Type B pancreatic cell (in vitro differentiated cells): Measurements from ENCODE around the gene MEGF11. TPM values are rescaled to one million over a fixed set of nuclear protein-coding genes. Genes with fewer than 3 reads are reported as not detected.

ENCODE experiments used
- DNase-seq: peaks from one replicate; pipeline ENCODE4 v3.0.0; 2021; ENCODE audit warnings: mixed read lengths; ENCODE audit not compliant: unreplicated experiment; ENCODE audit errors: extremely low spot score
- H3K27ac Mint-ChIP-seq: 2 replicates; pipeline ENCODE4 v1.8.0; 2021; ENCODE audit warnings: mild to moderate bottlenecking, mixed read lengths
- H3K27me3 Mint-ChIP-seq: 2 replicates; pipeline ENCODE4 v1.8.0; 2021; ENCODE audit warnings: mixed read lengths
- H3K36me3 Mint-ChIP-seq: 2 replicates; pipeline ENCODE4 v1.8.0; 2021; ENCODE audit warnings: mixed read lengths
- H3K4me1 Mint-ChIP-seq: one replicate; pipeline ENCODE4 v1.8.0; 2021; ENCODE audit warnings: mixed read lengths; ENCODE audit not compliant: unreplicated experiment
- H3K4me3 Mint-ChIP-seq: 2 replicates; pipeline ENCODE4 v1.8.0; 2021; ENCODE audit warnings: mild to moderate bottlenecking, mixed read lengths
- H3K9me3 Mint-ChIP-seq: 2 replicates; pipeline ENCODE4 v1.8.0; 2021; ENCODE audit warnings: mixed read lengths
- total RNA-seq: library from RNA; stranded (reverse); gene quantifications from 2 replicates; pipeline ENCODE4 v1.2.1, GENCODE V29; 2021; ENCODE audit warnings: low replicate concordance
- TF ChIP-seq, protein P1 (sequence below): fragments of 200-600 bp; sonication (generic); conservative IDR thresholded peaks from 2 replicates; pipeline ENCODE4 v1.5.0; 2021; ENCODE audit warnings: antibody characterized with exemption, mild to moderate bottlenecking

The MEGF11 gene
- total RNA-seq, 1 donor from 2014 or later = 3.3 TPM

DNA sequence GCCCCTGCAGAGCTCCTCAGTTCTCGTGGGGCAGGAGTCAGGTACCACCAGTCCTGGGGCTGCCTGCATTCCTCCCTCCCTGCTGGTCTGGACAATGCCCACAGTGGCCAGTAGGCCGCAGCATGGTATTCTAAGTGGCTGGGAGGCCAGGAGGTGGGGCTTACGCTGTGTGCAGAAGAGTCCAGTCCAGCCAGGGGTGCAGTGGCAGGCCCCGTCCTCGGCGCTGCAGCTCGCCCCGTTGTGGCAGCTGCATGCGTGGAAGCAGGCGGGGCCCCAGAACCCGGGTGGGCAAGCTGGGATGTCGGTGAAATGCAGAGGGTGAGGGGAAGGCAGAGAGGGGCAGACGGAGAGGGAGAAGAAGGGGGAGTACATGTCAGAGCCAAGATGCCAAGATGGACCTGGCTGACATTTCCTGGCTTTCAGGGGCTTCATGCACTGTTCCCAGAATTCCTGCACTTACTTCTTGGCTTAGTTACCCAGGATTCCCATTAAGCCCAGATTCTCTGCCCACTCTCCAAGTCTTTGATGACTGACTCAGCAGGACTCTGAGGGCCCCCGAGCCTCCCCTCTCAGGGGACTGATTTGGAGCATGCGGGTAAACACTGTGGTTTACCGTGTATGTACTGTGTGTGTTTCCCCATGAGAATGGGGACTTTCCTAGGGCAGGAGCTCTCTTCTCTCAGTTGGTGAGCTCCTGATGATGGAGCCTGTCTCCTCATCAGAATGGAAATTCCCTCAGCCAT is 336.7 kb downstream of the MEGF11 start:
- TF ChIP-seq, protein P1, sequence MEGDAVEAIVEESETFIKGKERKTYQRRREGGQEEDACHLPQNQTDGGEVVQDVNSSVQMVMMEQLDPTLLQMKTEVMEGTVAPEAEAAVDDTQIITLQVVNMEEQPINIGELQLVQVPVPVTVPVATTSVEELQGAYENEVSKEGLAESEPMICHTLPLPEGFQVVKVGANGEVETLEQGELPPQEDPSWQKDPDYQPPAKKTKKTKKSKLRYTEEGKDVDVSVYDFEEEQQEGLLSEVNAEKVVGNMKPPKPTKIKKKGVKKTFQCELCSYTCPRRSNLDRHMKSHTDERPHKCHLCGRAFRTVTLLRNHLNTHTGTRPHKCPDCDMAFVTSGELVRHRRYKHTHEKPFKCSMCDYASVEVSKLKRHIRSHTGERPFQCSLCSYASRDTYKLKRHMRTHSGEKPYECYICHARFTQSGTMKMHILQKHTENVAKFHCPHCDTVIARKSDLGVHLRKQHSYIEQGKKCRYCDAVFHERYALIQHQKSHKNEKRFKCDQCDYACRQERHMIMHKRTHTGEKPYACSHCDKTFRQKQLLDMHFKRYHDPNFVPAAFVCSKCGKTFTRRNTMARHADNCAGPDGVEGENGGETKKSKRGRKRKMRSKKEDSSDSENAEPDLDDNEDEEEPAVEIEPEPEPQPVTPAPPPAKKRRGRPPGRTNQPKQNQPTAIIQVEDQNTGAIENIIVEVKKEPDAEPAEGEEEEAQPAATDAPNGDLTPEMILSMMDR = peak; percentile 77
- Mint-ChIP-seq H3K9me3 (no peaks in the 10 kb centered on the region), H3K4me1 (peaks cover 22% of the 10 kb centered on the region), H3K27me3 (no peaks in the 10 kb centered on the region), H3K4me3 (peak overlapping the region; percentile 44), H3K27ac (no peak overlapping the region), H3K36me3 (peaks cover 10% of the 10 kb centered on the region)
- no peak for DNase-seq

DNA sequence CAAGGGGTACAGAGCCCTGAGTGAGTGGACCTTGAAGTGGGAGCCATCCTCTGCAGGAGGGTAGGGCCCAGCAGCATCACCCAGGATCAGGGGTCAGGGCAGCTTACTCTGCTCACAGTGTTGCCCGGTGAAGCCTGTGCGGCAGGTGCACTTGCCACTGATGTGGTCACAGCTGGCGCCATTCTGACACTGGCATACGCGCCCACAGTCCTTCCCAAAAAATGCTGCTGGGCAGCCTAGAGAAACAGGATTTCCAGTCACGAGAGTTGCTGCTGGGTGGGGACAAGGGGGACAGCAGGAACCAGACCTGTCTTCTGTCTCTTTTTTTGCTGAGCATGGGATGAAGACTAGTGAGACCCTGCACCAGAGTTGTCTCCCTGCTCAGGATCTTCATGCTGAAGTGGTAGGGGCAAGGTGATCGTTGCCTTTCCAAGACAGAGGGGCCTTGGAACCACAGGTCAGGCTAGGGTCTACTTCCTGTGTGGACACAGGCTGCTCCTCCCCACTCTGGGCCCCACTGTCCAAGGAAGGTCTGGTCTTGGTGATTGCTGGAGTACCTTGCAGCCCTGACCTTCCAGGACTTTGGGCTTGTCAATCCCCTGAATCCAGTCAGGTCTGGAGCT is 337.4 kb downstream of the MEGF11 start:
- H3K9me3 Mint-ChIP-seq = no peaks in the 10 kb centered on the region
- TF ChIP-seq, protein P1 = no peak
- H3K36me3 Mint-ChIP-seq = peaks cover 10% of the 10 kb centered on the region
- no peak for DNase-seq
- H3K27ac Mint-ChIP-seq = no peak overlapping the region
- H3K4me1 Mint-ChIP-seq = peaks cover 22% of the 10 kb centered on the region
- H3K27me3 Mint-ChIP-seq = no peaks in the 10 kb centered on the region
- no peak overlapping the region for H3K4me3 Mint-ChIP-seq

DNA sequence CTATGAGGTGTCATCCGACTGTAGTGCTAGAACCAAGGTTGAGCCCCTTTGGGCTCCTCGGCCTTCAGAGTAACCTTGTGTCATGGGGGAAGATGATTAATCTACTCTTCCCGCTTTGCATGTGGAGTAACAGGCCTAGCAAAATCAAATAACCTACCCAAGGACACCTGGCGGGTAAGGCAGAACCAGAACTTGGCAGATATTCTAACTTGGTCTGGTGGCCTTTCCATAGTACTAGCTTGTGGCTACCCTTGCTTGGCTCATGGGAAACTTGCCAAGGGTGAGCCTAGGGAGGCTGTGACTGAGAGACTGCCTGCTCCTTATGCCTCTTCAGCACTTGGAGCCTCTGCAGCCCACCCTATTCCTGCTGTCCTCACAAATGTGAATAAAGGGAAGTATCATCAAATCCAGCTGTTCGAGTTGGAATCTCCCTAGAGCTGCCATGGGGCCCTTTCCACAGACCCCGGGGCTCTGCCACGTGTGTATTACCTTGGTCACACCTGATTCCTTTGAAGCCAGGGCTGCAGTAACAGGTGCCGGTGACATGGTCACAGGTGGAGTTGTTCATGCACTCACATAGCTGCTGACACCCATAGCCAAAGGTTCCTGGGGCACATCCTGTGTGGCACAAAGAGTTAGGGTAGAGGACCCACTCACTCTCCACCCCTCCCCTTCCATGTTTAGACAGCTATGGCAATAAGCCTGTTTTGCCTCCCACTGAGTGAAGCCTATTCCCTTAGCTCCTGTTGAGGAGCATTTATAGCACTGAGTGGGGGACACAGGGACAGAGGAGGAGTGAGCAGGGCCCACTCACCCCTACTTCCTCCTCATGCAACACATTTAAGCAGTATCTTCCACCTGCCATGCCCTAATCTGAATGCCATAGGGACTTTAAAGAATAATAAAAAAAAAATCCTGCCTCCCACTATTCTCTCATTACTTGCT is 338.3 kb downstream of the MEGF11 start:
- no peak overlapping the region for H3K4me3 Mint-ChIP-seq
- no peak overlapping the region for H3K27ac Mint-ChIP-seq
- peaks cover 10% of the 10 kb centered on the region for H3K36me3 Mint-ChIP-seq
- DNase-seq = no peak
- TF ChIP-seq, protein P1 = no peak
- H3K4me1 Mint-ChIP-seq = peaks cover 15% of the 10 kb centered on the region
- no peaks in the 10 kb centered on the region for H3K9me3 Mint-ChIP-seq
- no peaks in the 10 kb centered on the region for H3K27me3 Mint-ChIP-seq

DNA sequence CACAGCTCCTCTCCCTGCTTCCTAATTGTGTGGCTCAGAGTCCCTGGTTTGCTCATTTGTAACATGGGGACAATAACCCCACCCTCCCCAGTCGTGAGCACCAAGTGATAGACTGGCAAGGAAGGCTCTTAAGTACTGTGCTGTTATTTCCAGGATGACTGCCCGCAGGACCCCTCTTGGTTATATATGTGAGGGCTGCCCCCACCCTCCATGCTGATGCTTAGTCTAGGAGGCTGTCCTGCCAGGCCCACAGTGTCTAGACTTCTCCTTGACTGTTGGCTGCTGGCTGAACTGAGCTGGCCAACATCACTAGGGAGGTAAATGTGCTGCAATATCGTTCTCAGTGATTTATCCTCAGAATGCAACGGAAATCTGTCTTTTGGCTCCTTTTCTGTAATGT is 339.2 kb downstream of the MEGF11 start:
- H3K27ac Mint-ChIP-seq = no peak overlapping the region
- H3K36me3 Mint-ChIP-seq = peaks cover 10% of the 10 kb centered on the region
- TF ChIP-seq, protein P1 = no peak
- H3K4me3 Mint-ChIP-seq = no peak overlapping the region
- DNase-seq = no peak
- peaks cover 11% of the 10 kb centered on the region for H3K4me1 Mint-ChIP-seq
- H3K9me3 Mint-ChIP-seq = no peaks in the 10 kb centered on the region
- no peaks in the 10 kb centered on the region for H3K27me3 Mint-ChIP-seq

DNA sequence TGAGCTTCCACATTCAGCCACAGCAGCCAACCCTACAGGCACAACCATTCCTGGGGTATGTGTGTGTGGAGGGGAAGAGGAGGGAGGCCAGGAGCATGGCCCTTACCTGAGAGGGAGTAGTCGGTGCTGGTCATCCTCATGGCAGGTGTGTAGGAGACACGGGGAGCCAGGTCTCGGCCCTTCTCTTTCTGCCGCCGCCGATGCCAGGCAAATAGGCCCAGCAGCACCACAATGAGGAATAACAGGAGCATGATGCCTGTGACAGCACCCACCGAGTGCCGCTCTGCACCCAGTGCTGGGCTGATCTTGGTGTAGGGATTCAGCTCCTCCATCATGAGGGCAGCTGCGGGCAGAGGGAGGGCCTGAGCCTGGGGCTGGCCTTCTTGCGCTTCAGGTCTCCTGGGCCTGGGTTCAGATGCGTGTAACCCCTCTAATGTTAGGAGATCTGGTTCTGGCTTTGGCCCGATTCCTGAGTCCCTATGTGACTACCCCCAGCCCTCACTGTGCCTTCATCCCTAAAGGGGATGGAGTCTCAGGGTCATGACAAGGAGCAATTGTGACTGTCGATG is 339.8 kb downstream of the MEGF11 start:
- no peak overlapping the region for H3K27ac Mint-ChIP-seq
- peaks cover 7% of the 10 kb centered on the region for H3K36me3 Mint-ChIP-seq
- TF ChIP-seq, protein P1 = no peak
- peaks cover 11% of the 10 kb centered on the region for H3K4me1 Mint-ChIP-seq
- no peak for DNase-seq
- no peak overlapping the region for H3K4me3 Mint-ChIP-seq
- no peaks in the 10 kb centered on the region for H3K9me3 Mint-ChIP-seq
- no peaks in the 10 kb centered on the region for H3K27me3 Mint-ChIP-seq
